Measurements from ENCODE around the gene CHMP5.

Gene CHMP5

GRCh38 chr9:33270146-33270545 is 5.3 kb downstream of the CHMP5 start:
- H3K27me3 ChIP-seq, result no peaks in the 10 kb centered on the region
- peaks cover 10 to 11% of the 10 kb centered on the region in 2 experiments for H3K4me1 ChIP-seq (ENCODE audit: control insufficient read depth in 1 of 2, insufficient read depth in 1 of 2, low read depth in 1 of 2, low read length in 1 of 2)
- peaks cover 88% of the 10 kb centered on the region for H3K36me3 ChIP-seq
- H3K4me3 ChIP-seq (ENCODE audit: low read depth in 1 of 2, low read length in 1 of 2), result no peak overlapping the region
- TF ChIP-seq CTCF (IDR thresholded peaks at IDR 0.05), result no peak
- no peak overlapping the region for H3K27ac ChIP-seq
- H3K9me3 ChIP-seq, result no peaks in the 10 kb centered on the region

GRCh38 chr9:33272061-33272460 is 7.2 kb downstream of the CHMP5 start:
- H3K27ac ChIP-seq, result no peak overlapping the region
- no peak overlapping the region for H3K4me3 ChIP-seq (ENCODE audit: low read depth in 1 of 2, low read length in 1 of 2)
- TF ChIP-seq CTCF (IDR thresholded peaks at IDR 0.05), result no peak
- no peaks in the 10 kb centered on the region for H3K4me1 ChIP-seq (ENCODE audit: control insufficient read depth in 1 of 2, insufficient read depth in 1 of 2, low read depth in 1 of 2, low read length in 1 of 2)
- no peaks in the 10 kb centered on the region for H3K9me3 ChIP-seq
- peaks cover 95% of the 10 kb centered on the region for H3K36me3 ChIP-seq
- no peaks in the 10 kb centered on the region for H3K27me3 ChIP-seq

GRCh38 chr9:33273266-33273971 is 8.6 kb downstream of the CHMP5 start:
- H3K27me3 ChIP-seq, result no peaks in the 10 kb centered on the region
- no peaks in the 10 kb centered on the region for H3K4me1 ChIP-seq (ENCODE audit: control insufficient read depth in 1 of 2, insufficient read depth in 1 of 2, low read depth in 1 of 2, low read length in 1 of 2)
- no peak overlapping the region for H3K4me3 ChIP-seq (ENCODE audit: low read depth in 1 of 2, low read length in 1 of 2)
- no peaks in the 10 kb centered on the region for H3K9me3 ChIP-seq
- no peak for TF ChIP-seq CTCF (IDR thresholded peaks at IDR 0.05)
- peaks cover 100% of the 10 kb centered on the region for H3K36me3 ChIP-seq
- H3K27ac ChIP-seq, result no peak overlapping the region

GRCh38 chr9:33273972-33274328 is 9.1 kb downstream of the CHMP5 start:
- Histone ChIP-seq H3K27ac (no peak overlapping the region), H3K27me3 (no peaks in the 10 kb centered on the region), H3K9me3 (no peaks in the 10 kb centered on the region), H3K4me1 (ENCODE audit: control insufficient read depth in 1 of 2, insufficient read depth in 1 of 2, low read depth in 1 of 2, low read length in 1 of 2) (no peaks in the 10 kb centered on the region), H3K36me3 (peaks cover 100% of the 10 kb centered on the region), H3K4me3 (ENCODE audit: low read depth in 1 of 2, low read length in 1 of 2) (no peak overlapping the region)
- no peak for TF ChIP-seq CTCF (IDR thresholded peaks at IDR 0.05)

- no peak for TF ChIP-seq CTCF (IDR thresholded peaks at IDR 0.05)
- Histone ChIP-seq H3K27me3 (no peaks in the 10 kb centered on the region), H3K9me3 (no peaks in the 10 kb centered on the region), H3K4me1 (ENCODE audit: control insufficient read depth in 1 of 2, insufficient read depth in 1 of 2, low read depth in 1 of 2, low read length in 1 of 2) (no peaks in the 10 kb centered on the region), H3K27ac (no peak overlapping the region), H3K36me3 (peaks cover 99% of the 10 kb centered on the region), H3K4me3 (ENCODE audit: low read depth in 1 of 2, low read length in 1 of 2) (no peak overlapping the region)
These were observed 12.6 kb downstream of the CHMP5 start for GRCh38 chr9:33277484-33277883.

Measured in neutrophil (primary cell).